GM18867 (cell line): ENCODE data around the gene F7.

Experiments
- ATAC-seq: cut with Tn5 transposase; IDR thresholded peaks from one replicate; pipeline ENCODE4 v1.9.1; 2021; ENCODE audit warnings: mild to moderate bottlenecking, moderate library complexity; ENCODE audit not compliant: unreplicated experiment

Gene F7

DNA sequence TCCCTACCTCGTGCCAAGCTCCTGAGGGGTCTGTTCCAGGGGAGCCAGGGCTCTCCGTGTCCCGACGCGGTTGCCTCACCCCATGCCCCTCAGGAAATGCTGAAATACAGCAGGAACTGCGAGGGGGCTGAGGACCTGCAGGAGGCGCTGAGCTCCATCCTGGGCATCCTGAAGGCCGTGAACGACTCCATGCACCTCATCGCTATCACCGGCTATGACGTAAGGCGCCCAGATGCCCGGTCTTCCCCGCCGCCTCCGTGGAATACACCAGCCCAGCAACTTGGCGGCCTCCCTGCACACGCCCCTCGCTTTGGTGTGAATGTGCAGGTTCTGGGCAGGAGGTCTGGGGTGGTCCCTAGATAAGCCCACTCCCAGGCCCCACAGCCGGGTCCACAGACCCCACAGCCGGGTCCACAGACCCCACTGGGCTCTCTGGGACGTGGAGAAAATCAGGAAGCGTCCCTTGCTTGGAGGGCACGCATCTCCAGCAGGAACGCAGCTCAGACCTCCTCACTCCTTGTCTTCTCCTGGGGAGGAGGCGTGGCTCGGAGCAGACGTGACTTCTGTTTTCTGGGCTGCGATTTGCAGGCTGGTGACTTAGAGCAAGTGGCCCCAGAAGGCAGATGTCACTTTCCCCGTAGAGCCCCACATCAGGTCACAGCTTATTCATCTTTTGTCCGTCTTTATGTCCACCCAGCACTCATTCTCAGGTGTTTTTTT is 19.4 kb upstream of the F7 start:
- no peak for ATAC-seq

- no peak for ATAC-seq
Observed at GRCh38 chr13:113086991-113087922, 18.3 kb upstream of the F7 start.

DNA sequence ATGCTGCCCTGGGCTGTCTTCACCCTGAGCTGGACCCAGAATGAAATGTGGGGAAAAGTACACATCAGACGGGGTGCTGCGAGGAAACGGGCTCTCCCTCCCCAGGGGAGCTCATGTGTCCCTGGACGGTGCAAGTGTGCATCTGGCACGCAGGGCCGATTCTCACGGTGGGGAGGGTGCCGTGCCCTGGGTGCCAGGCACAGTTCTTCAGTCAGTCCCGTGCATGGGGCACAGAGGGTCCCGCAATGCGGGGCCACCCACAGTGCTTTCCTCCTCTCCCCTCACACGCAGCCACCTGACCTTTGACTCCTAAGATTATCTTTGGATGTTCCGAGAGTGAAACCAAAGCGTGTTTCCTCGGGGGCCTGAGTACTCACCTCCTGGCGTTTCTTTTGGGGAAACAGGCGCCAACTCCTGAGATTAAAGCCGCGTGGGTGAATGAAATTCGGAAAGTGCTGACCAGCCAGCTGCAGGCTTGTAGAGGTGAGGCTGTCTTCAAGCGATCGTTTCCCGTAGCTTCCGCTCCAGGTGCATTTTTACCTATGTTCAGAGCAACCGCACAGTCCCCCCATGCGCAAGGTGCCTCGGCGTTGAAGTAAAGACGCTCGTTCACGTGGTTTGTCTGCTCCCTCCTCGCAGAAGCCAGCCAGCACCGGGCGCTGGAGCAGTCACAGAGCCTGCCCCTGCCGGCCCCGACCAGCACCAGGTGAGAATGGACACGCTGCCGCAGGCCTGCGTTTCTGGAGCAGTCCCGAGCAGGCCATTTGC is 17.5 kb upstream of the F7 start:
- ATAC-seq, result no peak

GRCh38 chr13:113088691-113089020 is 16.9 kb upstream of the F7 start:
- no peak for ATAC-seq

GRCh38 chr13:113089693-113090414 is 15.7 kb upstream of the F7 start:
- no peak for ATAC-seq

DNA sequence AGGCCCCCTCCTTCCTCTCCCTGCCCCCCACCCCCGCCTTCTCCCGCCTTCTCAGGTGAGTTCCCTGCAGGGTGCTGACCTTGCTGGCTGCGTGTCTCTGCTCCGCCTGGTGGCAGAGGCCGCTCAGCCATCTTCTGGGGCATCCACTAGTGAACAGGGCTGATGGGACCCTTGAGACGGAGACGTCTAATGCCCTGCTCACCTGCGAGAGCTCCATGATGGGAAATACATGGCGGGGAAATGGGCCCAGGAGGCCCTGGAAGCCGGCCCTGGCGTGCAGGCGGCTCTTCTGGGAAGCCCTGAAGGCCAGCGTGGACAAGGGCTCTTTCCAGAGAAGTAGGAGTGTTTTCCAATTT is 15.2 kb upstream of the F7 start:
- ATAC-seq, result no peak

- no peak for ATAC-seq
Observed at GRCh38 chr13:113090806-113091205, 14.8 kb upstream of the F7 start.

- no peak for ATAC-seq
Observed at GRCh38 chr13:113091211-113091771, 14.3 kb upstream of the F7 start.

DNA sequence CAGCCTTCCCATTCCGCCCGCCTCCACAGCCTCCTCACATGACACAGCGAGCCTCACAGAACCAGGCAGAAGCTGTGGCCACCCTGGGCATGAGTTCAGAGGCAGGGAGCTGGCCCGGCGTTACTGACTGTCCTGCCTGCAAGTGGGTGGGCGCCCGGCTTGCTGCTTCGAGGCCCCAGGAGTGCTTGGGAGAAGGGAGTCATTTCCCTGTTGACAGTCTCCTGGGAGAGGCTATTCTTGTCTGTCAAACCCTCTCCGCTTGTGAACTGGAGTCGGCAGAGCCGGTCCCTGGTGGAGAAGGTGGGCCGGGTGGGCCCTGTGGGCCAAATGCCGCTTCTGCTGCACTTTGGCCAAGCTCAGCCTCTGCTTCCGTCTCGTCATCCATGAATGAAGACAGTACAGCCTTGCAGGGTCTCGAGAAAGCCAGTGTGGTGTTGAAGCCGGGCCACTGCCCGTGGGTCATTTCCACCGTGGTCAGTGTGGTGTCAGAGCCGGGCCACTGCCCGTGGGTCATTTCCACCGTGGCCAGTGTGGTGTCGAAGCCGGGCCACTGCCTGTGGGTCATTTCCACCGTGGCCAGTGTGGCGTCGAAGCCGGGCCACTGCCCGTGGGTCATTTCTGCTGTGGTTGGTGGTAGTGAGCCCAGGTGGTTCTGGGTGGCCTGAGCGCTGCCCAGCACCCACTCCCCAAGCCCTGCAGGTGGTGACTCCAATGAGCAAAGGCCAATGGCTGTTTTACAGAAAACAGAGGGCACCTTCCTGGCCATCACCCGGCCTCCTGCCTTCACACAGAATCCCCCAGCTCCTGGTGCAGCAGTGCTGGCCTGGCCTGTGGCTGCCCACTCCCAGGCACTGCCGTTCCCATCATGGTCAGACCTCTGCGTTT is 13.5 kb upstream of the F7 start:
- ATAC-seq, result no peak

- no peak for ATAC-seq
Observed at GRCh38 chr13:113092776-113093579, 12.6 kb upstream of the F7 start.

- no peak for ATAC-seq
Observed at GRCh38 chr13:113093580-113094409, 11.8 kb upstream of the F7 start.

DNA sequence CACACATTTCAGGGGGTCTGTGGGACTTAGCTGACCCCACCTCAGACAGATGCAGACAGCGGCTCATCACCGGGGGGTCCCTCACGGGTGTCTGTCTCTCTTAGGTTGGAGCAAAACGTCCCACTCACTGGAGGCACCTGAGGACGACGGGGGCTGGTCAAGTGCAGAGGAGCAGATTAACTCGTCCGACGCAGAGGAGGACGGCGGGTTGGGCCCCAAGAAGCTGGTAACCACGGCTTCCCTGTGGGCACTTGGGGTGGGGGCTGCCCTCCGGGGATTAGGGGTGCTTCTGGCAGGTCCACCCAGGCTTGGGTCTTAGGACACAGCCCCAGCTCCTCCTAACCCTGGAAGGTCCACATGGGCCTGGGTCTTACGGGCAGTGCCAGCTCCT is 11.2 kb upstream of the F7 start:
- ATAC-seq, result no peak

GRCh38 chr13:113095146-113096051 is 10.2 kb upstream of the F7 start:
- no peak for ATAC-seq

GRCh38 chr13:113096052-113096744 is 9.4 kb upstream of the F7 start:
- no peak for ATAC-seq

- ATAC-seq, result no peak
Observed at GRCh38 chr13:113096745-113097305, 8.8 kb upstream of the F7 start.

GRCh38 chr13:113097651-113098050 is 7.9 kb upstream of the F7 start:
- ATAC-seq, result no peak
